ENCODE results near the gene CSPG5.

- TF ChIP-seq, protein P1, sequence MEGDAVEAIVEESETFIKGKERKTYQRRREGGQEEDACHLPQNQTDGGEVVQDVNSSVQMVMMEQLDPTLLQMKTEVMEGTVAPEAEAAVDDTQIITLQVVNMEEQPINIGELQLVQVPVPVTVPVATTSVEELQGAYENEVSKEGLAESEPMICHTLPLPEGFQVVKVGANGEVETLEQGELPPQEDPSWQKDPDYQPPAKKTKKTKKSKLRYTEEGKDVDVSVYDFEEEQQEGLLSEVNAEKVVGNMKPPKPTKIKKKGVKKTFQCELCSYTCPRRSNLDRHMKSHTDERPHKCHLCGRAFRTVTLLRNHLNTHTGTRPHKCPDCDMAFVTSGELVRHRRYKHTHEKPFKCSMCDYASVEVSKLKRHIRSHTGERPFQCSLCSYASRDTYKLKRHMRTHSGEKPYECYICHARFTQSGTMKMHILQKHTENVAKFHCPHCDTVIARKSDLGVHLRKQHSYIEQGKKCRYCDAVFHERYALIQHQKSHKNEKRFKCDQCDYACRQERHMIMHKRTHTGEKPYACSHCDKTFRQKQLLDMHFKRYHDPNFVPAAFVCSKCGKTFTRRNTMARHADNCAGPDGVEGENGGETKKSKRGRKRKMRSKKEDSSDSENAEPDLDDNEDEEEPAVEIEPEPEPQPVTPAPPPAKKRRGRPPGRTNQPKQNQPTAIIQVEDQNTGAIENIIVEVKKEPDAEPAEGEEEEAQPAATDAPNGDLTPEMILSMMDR (IDR thresholded peaks at IDR 0.05), result no peak
- TF ChIP-seq POLR2A (IDR thresholded peaks at IDR 0.05), result no peak
Measured at GRCh38 chr3:47565734-47566550, 12.7 kb downstream of the CSPG5 start.

Measured in testis (tissue), 2 donors.